ENCODE results near the gene EYS.
"Not testable (repeated sequence)": the region's sequence is repeated elsewhere in the genome, so short reads cannot be mapped to it uniquely, and the experiment has no call there.

EYS gene

GRCh38 chr6:65088575-65088974 is 618.5 kb downstream of the EYS start:
- DNase-seq (ENCODE audit: low read depth) = no peak

GRCh38 chr6:65081756-65082155 is 625.3 kb downstream of the EYS start:
- DNase-seq (ENCODE audit: low read depth) = no peak

GRCh38 chr6:65075705-65076230 is 631.3 kb downstream of the EYS start:
- no peak for DNase-seq (ENCODE audit: low read depth)

DNA sequence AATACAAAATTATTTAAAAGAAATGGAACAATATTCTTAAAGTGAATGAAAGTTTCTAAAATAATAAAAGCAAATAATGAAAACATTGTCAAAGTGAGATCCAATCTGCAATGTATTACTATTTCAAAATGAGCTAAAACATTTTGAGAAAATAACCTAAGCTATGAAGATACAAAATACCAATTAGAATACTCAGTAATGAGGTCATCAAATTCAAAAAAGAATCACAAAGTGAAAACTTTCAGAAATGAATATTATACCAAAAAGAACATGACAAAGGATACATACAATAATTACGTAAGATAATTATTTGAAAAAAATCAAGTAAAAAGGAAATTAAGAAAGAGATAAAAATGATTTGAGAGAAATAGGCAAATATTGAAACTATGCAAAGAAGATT is 634.5 kb downstream of the EYS start:
- no peak for DNase-seq (ENCODE audit: low read depth)

GRCh38 chr6:65071480-65071879 is 635.5 kb downstream of the EYS start:
- no peak for DNase-seq (ENCODE audit: low read depth)

DNA sequence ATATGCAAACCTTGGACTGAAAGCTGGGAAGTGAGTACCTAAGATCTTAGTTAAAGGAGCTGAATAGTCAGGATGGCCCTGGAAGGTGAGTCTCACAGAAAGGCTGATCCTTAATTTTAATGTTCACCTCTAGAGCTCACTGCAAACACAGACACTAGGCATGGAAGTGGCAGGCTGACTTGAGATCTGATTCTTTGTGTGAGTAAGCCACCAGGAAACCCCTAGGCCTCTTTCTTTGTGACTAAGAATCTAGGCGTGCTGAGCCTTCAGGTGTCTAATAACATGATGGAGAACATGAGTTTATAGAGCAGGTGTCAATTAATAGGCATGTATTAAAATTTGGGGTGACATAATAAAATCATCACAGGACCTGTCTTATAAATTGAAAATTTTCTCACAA is 642.2 kb downstream of the EYS start:
- no peak for DNase-seq (ENCODE audit: low read depth)

DNA sequence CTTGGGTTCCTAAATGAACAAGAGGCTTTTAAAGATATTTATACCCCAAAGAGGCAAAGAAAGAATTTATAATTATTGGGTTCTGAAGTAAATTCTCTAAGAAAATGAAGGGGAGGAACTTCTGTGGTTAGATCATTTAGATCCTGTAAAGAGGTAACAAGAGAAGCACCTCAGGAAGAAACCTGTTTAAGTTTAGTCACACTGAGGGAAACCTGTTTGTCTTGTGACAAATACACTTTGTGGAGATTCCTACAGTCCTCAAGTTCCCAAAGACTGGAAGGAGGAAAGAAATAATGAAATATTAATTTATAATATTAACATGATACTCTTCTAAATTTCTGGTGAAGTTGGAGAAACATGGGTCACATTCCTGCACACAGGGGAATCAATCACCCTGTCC is 647.5 kb downstream of the EYS start:
- DNase-seq (ENCODE audit: low read depth) = no peak

GRCh38 chr6:65055545-65055944 is 651.5 kb downstream of the EYS start:
- DNase-seq (ENCODE audit: low read depth) = no peak

DNA sequence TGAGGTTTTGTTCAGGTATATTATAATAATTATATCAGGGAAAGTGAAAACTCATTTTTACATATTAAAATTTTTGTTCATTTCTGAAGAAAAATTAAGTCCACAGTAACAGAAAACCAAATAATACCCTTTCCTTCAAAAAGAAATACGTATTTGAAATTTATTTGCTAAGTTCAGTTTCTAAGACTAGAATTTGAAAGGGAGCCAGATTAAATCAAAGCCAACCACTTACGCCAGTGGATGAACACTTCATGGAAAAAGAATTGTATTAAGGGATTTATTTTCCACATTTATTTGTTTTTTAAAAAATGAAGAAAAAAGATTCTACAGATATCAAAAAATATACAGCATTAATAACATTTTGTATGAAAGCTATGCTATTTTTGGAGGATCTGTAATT is 654.4 kb downstream of the EYS start:
- DNase-seq (ENCODE audit: low read depth) = no peak

GRCh38 chr6:65045801-65046200 is 661.2 kb downstream of the EYS start:
- DNase-seq (ENCODE audit: low read depth) = no peak

GRCh38 chr6:65014006-65014405 is 693.0 kb downstream of the EYS start:
- no peak for DNase-seq (ENCODE audit: low read depth)

DNA sequence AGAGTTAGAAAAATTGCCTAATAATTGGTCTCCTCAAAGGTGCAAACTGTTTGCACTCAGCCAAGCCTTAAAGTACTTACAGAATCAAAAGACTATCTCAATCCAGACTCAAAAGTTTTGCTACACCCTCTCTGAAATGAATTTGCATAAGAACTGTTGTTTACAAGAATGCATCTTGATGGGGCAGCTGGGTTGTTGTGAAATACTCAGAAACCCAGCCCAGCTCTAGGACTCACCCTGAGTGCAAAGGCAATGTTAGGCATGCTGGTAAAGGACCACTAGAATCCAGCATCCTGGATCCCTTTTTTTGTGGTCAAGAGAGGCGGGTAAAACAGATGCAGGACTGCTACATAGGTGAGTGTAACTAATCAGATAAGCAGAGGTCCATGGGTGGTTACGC is 700.2 kb downstream of the EYS start:
- DNase-seq (ENCODE audit: low read depth) = no peak

DNA sequence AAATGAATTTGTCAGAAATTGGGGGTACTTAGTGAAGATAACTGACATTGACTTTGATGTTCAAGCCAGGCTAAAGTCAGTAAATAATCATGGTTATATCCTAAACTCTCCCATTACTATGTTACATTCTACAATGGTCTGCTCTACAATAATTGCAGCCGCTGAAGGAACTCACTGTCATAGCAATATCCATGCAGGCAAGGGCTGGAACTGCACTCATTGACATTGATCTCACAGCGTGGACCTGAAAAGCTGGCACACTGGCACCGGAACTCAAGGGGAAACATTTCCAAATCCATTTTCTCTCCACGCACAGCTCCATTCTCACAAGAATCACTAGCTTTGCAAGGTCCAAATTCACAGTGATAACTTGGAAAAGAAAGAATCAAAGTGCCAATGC is 702.7 kb downstream of the EYS start:
- DNase-seq (ENCODE audit: low read depth) = no peak

- not testable (repeated sequence) for DNase-seq (ENCODE audit: low read depth)
Observed at GRCh38 chr6:65002882-65003281, 704.1 kb downstream of the EYS start.

DNA sequence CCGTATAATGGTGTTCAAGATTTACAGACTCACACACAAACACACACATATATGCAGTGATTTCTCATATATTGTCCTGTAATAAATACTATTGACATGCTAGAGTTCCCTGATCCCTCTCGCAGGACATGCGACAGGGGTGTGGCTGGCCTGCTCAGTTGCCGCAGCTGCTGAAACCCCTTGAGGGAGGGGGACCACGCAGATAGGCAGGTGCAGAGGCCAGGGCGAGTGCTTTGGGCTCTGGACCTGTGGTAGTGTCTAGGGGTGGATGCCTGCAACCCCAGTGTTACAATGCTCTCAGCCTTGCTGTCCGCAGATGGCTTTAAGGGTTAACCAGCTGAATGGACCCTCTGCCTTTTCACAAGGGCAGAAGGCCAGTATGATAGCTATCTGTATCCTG is 706.2 kb downstream of the EYS start:
- DNase-seq (ENCODE audit: low read depth) = no peak

DNA sequence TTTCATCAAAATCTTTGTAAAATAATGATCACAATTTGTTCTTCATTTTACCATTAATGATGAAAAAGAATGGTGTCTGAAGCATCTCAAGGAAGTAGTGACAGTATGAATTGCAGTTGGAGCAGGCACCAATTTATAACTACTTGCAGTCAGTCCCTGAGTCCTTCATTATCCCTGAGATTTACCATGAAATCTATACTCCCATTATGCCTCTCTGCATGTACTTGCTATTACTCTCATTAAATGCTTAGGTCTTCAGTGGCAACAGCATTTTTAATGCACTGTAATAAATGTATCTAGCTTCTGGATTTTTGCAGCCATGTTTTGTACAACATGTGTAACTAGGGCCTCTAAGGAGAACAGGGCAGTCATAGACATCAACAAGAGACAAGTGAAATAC is 708.8 kb downstream of the EYS start:
- no peak for DNase-seq (ENCODE audit: low read depth)

DNA sequence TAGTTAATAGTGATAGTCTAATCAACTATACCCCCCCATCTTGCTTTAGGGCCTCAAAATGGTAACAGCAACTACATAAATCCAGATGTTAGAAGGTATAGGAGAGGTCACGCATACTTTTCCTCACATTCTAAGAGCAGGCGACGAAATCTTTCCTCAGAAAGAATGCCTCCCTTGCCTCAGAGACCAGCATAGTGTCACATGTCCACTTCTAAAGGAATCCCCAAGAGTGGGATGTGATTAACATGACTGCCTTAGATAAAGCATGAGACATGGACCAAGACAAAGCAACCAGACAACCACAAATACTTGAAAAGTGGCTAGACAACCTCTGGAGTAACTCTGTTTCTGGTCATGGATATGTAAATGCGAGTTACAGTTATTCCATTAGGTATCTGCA is 710.7 kb downstream of the EYS start:
- DNase-seq (ENCODE audit: low read depth) = no peak

- no peak for DNase-seq (ENCODE audit: low read depth)
Observed at GRCh38 chr6:64990652-64991304, 716.2 kb downstream of the EYS start.

GRCh38 chr6:64988148-64988547 is 718.9 kb downstream of the EYS start:
- DNase-seq (ENCODE audit: low read depth) = no peak

DNA sequence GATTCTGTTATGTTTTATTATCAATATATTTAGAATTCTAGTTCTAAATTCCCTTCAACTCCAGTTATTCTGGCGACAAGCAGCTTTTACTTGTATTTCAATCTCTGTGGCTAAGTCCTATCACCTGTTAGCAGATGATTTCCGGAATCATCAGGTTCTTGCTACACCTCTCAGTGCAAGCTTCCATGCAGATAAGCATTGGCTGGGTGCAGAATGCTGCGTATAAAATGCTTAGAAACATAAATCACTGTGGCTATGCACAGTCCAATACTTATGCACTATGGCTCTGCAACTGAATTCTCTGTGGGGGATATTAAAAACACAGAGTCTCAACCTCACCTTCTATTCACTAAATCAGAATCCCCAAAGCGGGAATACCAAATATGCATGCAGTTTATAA is 720.0 kb downstream of the EYS start:
- no peak for DNase-seq (ENCODE audit: low read depth)

DNA sequence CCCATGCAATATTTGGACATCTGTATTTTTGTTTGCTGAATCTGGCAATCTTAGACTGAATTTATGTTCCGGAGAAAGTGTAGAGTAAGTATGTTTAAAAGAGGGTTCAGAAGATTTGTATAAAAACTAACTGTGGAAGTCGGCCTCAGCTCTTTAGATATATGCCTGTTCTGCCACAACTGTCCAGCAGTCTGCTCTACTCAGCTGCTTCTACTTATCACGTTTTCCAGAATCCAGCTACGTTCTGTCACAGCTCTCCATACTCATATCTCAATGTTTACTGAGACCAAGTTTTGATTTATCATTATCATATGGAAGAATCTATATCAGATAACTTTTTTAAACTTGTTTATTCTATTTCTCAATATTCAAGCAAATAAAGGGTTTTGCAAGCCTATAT is 721.3 kb downstream of the EYS start:
- no peak for DNase-seq (ENCODE audit: low read depth)

GRCh38 chr6:64984948-64985347 is 722.1 kb downstream of the EYS start:
- no peak for DNase-seq (ENCODE audit: low read depth)

- no peak for DNase-seq (ENCODE audit: low read depth)
Observed at GRCh38 chr6:64983089-64983488, 723.9 kb downstream of the EYS start.

DNA sequence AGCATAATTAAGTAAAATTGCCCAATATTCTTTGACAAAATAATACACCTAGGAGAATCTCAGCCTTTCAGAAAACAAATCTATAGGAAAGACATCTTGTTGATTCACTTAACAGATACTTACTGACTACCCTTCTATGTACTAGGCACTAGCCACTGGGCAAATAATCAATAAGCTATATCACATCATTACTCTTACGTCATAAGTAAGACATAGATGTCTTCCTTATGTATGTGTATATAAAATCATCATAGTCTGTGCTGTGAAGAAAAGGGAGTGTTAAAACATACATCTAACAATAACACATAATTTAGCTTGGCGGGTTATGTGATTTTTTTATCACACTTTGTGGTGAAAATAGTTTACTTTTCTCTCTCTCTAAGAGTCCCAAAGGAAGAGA is 733.9 kb downstream of the EYS start:
- DNase-seq (ENCODE audit: low read depth) = no peak

- DNase-seq (ENCODE audit: low read depth) = no peak
Observed at GRCh38 chr6:64969139-64969538, 737.9 kb downstream of the EYS start.
